T-cell (primary cell): ENCODE data around the gene BTRC. TPM values are rescaled to one million over a fixed set of nuclear protein-coding genes. Genes with fewer than 3 reads are reported as not detected.

Experiments
- ATAC-seq, 4 experiments: fragments of 200-7000 bp in 3 of 4; fragments of 150-1000 bp in 1 of 4; cut with Tn5 transposase; replicated peaks in 1 of 4; 1 replicate in 3 of 4; 2 replicates in 1 of 4; pipeline ENCODE4 v1.10.0; 2021; ENCODE audit warnings: moderate library complexity in 3 of 4, mild to moderate bottlenecking in 2 of 4, moderate number of reproducible peaks in 1 of 4
- CTCF ChIA-PET, 2 donors: fragments of 300-600 bp; sonication (Branson Sonifier 250); formaldehyde crosslinking; loops; one replicate each; lab custom pipeline; 2022; ENCODE audit warnings: antibody characterized with exemption in 2 of 2; lab: Charles Lee
- POLR2A ChIA-PET, 2 donors: fragments of 300-600 bp; sonication (Branson Sonifier 250); formaldehyde crosslinking; loops; one replicate each; lab custom pipeline; 2022; ENCODE audit warnings: antibody characterized with exemption in 2 of 2; lab: Charles Lee
- DNase-seq, 35 experiments: peaks; one replicate each; pipeline versions ENCODE4 v3.0.0 to v3.0.0-alpha.2; 2013 to 2023
- H3K27ac ChIP-seq: one replicate; pipeline ENCODE4 v1.5.1; 2013; ENCODE audit warnings: low read length
- H3K27me3 ChIP-seq, 2 experiments: replicated peaks in 1 of 2; 1 replicate in 1 of 2; 2 replicates in 1 of 2; pipeline versions ENCODE4 v1.6.1 to v1.7.0; 2013; ENCODE audit warnings: low read length in 1 of 2, mixed read lengths in 1 of 2; ENCODE audit not compliant: control insufficient read depth in 2 of 2, insufficient read depth in 2 of 2; ENCODE audit errors: extremely low read depth in 1 of 2
- H3K36me3 ChIP-seq, 2 donors: 1 replicate in 1 of 2; 2 replicates in 1 of 2; pipeline versions ENCODE4 v1.6.1 to v1.7.0; 2013; ENCODE audit warnings: low read length in 1 of 2; ENCODE audit not compliant: control insufficient read depth in 2 of 2, insufficient read depth in 1 of 2; ENCODE audit errors: extremely low read depth in 1 of 2
- H3K4me1 ChIP-seq, 2 experiments: 1 replicate in 1 of 2; 2 replicates in 1 of 2; pipeline versions ENCODE4 v1.6.1 to v1.7.0; 2013; ENCODE audit warnings: low read length in 2 of 2, mixed read lengths in 1 of 2; ENCODE audit not compliant: insufficient read depth in 2 of 2, control insufficient read depth in 1 of 2; ENCODE audit errors: extremely low read depth in 1 of 2
- H3K4me3 ChIP-seq, 2 donors: 1 replicate in 1 of 2; 2 replicates in 1 of 2; pipeline versions ENCODE4 v1.5.1 to v1.7.0; 2013; ENCODE audit warnings: mild to moderate bottlenecking in 2 of 2, low read length in 1 of 2, moderate library complexity in 1 of 2; ENCODE audit not compliant: control insufficient read depth in 1 of 2; ENCODE audit errors: extremely low read depth in 1 of 2
- H3K9me3 ChIP-seq: 2 replicates; pipeline ENCODE4 v1.7.0; 2013
- H3K27ac Mint-ChIP-seq, 2 donors: one replicate each; pipeline ENCODE4 v1.8.0; 2020 to 2021; ENCODE audit warnings: mild to moderate bottlenecking in 2 of 2, mixed read lengths in 2 of 2
- H3K27me3 Mint-ChIP-seq, 2 donors: one replicate each; pipeline ENCODE4 v1.8.0; 2021 to 2022; ENCODE audit warnings: mixed read lengths in 2 of 2
- H3K36me3 Mint-ChIP-seq: one replicate; pipeline ENCODE4 v1.8.0; 2021; ENCODE audit warnings: mixed read lengths
- H3K4me1 Mint-ChIP-seq, 3 donors: one replicate each; pipeline ENCODE4 v1.8.0; 2020 to 2022; ENCODE audit warnings: mixed read lengths in 3 of 3, mild to moderate bottlenecking in 1 of 3
- H3K4me3 Mint-ChIP-seq, 3 donors: one replicate each; pipeline ENCODE4 v1.8.0; 2020 to 2022; ENCODE audit warnings: mild to moderate bottlenecking in 3 of 3, mixed read lengths in 3 of 3, moderate library complexity in 3 of 3
- H3K9me3 Mint-ChIP-seq, 3 donors: one replicate each; pipeline ENCODE4 v1.8.0; 2020 to 2022; ENCODE audit warnings: mixed read lengths in 3 of 3
- WGBS: methylation state at CpG from one replicate; pipeline ENCODE4 v1.1.5; 2013; ENCODE audit warnings: missing lambda C conversion rate; ENCODE audit not compliant: insufficient coverage; 5-methylcytosine and 5-hydroxymethylcytosine counted together
- total RNA-seq, 35 experiments: library from RNA in 6 of 35; stranded (reverse) in 6 of 35; fragments of 120-200 nt in 1 of 35; gene quantifications; one replicate each; pipeline versions ENCODE4 v1.2.1 to v1.2.4 and lab custom pipeline; 2013 to 2026

BTRC gene
- total RNA-seq, 5 donors from 2014 or later (not counting 1 experiment from before 2014, with no cell fraction given) = 15.7 to 23.2 (median 17.3) TPM

DNA sequence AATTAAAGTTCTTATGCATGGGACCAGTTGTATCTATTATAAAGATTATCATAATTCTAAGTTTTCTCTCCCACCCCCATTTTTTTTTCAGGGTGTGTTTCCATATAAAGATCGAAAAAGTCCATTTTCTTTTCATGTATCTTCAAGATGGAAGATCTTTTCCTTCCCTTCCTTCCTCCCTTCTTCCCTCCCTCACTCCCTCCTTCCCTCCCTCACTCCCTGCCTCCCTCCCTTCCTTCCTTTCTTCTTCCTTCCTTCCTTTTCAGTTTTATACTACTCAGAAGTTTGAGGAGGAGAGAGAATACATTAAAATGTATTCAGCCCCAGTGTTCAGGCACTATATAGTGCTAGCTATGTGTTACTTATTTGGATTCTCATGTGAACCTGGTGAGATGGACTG, 136.1 kb downstream of the BTRC start:
- Histone ChIP-seq H3K4me1 (peaks cover 0 to 3% of the 10 kb centered on the region in 2 experiments), H3K4me3 (no peak overlapping the region), H3K27ac (no peak overlapping the region), H3K9me3 (no peaks in the 10 kb centered on the region), H3K27me3 (no peaks in the 10 kb centered on the region), H3K36me3 (no peaks in the 10 kb centered on the region)
- peaks cover 17% of the 10 kb centered on the region for H3K36me3 Mint-ChIP-seq
- no CpG with 5 or more reads among the region's 1 CpG for WGBS
- ATAC-seq = no peak
- CTCF ChIA-PET = interaction anchor here in 1 of 2 donors (1.4 kb wide), 1 partner anchor 23 kb away, joined by 4 read pairs; no protein-coding TSS in a partner anchor
- POLR2A ChIA-PET = no interaction called here
- H3K9me3 Mint-ChIP-seq = no peaks in the 10 kb centered on the region
- H3K27me3 Mint-ChIP-seq = no peaks in the 10 kb centered on the region
- DNase-seq = no peak
- H3K4me3 Mint-ChIP-seq = no peak overlapping the region
- peaks cover 11 to 30% (median 11%) of the 10 kb centered on the region in 3 donors for H3K4me1 Mint-ChIP-seq
- no peak overlapping the region for H3K27ac Mint-ChIP-seq

DNA sequence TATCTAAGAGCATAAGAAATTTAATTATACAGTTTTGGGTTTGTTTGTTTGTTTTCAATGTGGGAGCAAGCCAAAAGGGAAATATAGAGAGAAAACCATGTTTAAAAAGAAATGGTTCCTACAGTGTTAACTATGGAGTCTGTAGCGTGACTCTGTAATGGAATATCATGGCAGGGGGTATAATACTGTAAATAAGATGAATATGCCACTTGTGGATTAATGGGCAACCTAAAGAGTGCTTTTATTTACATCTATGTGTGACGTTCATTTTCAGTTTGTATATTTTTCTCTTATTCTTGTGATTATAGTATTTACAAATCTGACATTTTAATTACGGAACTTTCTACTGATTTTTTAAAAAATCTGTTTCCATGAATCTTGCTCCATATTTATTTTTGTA, 138.2 kb downstream of the BTRC start:
- H3K9me3 ChIP-seq = no peaks in the 10 kb centered on the region
- H3K27me3 ChIP-seq = no peaks in the 10 kb centered on the region
- ChIA-PET CTCF (no interaction called here), POLR2A (no interaction called here)
- no peaks in the 10 kb centered on the region for H3K9me3 Mint-ChIP-seq
- no peaks in the 10 kb centered on the region for H3K27me3 Mint-ChIP-seq
- H3K4me3 Mint-ChIP-seq = no peak overlapping the region
- peaks cover 6 to 19% (median 9%) of the 10 kb centered on the region in 3 donors for H3K4me1 Mint-ChIP-seq
- H3K36me3 ChIP-seq = no peaks in the 10 kb centered on the region
- no peak overlapping the region for H3K27ac ChIP-seq
- no peak overlapping the region for H3K27ac Mint-ChIP-seq
- peaks cover 0 to 1% of the 10 kb centered on the region in 2 experiments for H3K4me1 ChIP-seq
- ATAC-seq (no peak), DNase-seq (no peak)
- H3K36me3 Mint-ChIP-seq = peaks cover 9% of the 10 kb centered on the region
- H3K4me3 ChIP-seq = no peak overlapping the region
- WGBS = 100% methylated on average over 1 of the region's 3 CpGs

DNA sequence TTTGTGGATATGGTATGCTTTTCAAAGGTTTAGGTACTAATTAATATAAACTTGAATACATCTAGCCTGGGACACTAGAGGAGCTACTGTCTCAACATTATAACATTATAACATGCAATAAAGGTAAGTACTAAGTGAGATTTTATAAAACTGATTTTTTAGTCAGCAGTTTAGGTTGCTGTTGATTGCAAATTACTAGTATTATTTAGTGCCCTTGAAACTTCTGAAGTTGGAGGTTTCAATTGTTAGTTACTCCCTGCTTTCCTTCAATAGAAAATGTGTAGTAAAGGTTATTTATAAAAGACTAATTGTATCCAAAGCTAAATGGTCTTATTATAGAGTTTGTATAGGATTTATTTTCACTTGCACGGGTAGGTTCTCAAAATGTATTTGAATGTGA, 138.8 kb downstream of the BTRC start:
- ATAC-seq (no peak), DNase-seq (no peak)
- Mint-ChIP-seq H3K36me3 (peaks cover 9% of the 10 kb centered on the region), H3K27ac (no peak overlapping the region), H3K4me1 (peaks cover 2 to 19% (median 9%) of the 10 kb centered on the region in 3 donors), H3K27me3 (no peaks in the 10 kb centered on the region), H3K9me3 (no peaks in the 10 kb centered on the region), H3K4me3 (no peak overlapping the region)
- Histone ChIP-seq H3K27me3 (no peaks in the 10 kb centered on the region), H3K36me3 (no peaks in the 10 kb centered on the region), H3K4me1 (no peaks in the 10 kb centered on the region), H3K27ac (no peak overlapping the region), H3K4me3 (no peak overlapping the region), H3K9me3 (no peaks in the 10 kb centered on the region)
- ChIA-PET POLR2A (no interaction called here), CTCF (no interaction called here)
- no CpG with 5 or more reads among the region's 1 CpG for WGBS

DNA sequence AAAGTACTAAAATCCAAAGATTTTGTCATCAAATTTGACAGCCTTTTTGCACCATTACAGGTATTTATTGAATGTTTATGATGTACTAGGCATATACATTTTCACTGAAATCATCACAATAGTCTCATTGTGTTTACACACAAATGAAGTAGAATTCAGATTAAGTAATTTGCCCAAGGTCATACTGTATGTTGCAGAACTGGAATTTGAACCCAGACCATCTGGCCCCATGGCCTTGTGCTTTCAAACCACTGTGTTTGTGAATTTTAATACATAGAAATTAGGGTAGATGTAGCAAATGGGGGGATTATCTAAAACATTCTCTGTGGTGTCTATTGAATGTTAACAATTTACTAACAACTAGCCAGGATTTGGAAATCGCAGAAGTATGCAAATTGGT, 139.3 kb downstream of the BTRC start:
- Mint-ChIP-seq H3K4me3 (no peak overlapping the region), H3K36me3 (peaks cover 9% of the 10 kb centered on the region), H3K27ac (no peak overlapping the region), H3K27me3 (no peaks in the 10 kb centered on the region), H3K4me1 (peaks cover under 1 to 19% (median 7%) of the 10 kb centered on the region in 3 donors), H3K9me3 (no peaks in the 10 kb centered on the region)
- POLR2A ChIA-PET = no interaction called here
- no peak overlapping the region for H3K27ac ChIP-seq
- no peaks in the 10 kb centered on the region for H3K4me1 ChIP-seq
- DNase-seq = no peak
- no peaks in the 10 kb centered on the region for H3K36me3 ChIP-seq
- no peaks in the 10 kb centered on the region for H3K27me3 ChIP-seq
- no peaks in the 10 kb centered on the region for H3K9me3 ChIP-seq
- ATAC-seq = no peak
- no CpG with 5 or more reads among the region's 1 CpG for WGBS
- CTCF ChIA-PET = no interaction called here
- H3K4me3 ChIP-seq = no peak overlapping the region

DNA sequence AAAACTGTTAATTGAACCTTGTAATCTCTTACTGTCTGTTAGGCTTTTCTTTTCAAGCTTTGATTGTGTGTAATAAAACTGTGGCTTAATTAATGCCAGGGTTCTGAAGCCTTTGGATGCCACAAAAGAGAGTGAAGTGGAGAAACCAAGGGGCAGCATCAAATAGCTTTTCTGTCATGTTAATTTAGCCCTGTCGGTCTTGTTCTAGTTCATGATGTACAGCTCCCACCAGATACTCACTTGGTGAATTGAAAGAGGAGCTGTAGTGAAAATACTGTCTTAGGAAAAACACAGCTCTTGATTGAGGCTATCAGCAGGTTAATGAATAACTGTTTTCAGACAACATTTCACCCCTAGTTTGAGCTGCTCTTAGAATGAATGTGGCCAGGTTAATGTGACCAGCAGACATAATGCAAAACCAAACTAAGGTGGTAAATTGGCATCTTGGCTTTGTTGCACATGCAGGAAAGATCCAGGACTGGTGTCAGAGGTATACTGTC, 139.9 kb downstream of the BTRC start:
- DNase-seq = no peak
- H3K27me3 ChIP-seq = no peaks in the 10 kb centered on the region
- Mint-ChIP-seq H3K4me3 (no peak overlapping the region), H3K27me3 (no peaks in the 10 kb centered on the region), H3K9me3 (no peaks in the 10 kb centered on the region), H3K27ac (no peak overlapping the region), H3K4me1 (peaks cover 0 to 19% (median 7%) of the 10 kb centered on the region in 3 donors), H3K36me3 (peaks cover 9% of the 10 kb centered on the region)
- H3K27ac ChIP-seq = no peak overlapping the region
- no peak overlapping the region for H3K4me3 ChIP-seq
- POLR2A ChIA-PET = interaction anchor here in 1 of 2 donors (0.5 kb wide), 1 partner anchor 1045 kb away, joined by 8 read pairs; no protein-coding TSS in a partner anchor
- no peaks in the 10 kb centered on the region for H3K9me3 ChIP-seq
- H3K4me1 ChIP-seq = no peaks in the 10 kb centered on the region
- ATAC-seq = no peak
- CTCF ChIA-PET = no interaction called here
- no peaks in the 10 kb centered on the region for H3K36me3 ChIP-seq
- no CpG with 5 or more reads among the region's 1 CpG for WGBS

DNA sequence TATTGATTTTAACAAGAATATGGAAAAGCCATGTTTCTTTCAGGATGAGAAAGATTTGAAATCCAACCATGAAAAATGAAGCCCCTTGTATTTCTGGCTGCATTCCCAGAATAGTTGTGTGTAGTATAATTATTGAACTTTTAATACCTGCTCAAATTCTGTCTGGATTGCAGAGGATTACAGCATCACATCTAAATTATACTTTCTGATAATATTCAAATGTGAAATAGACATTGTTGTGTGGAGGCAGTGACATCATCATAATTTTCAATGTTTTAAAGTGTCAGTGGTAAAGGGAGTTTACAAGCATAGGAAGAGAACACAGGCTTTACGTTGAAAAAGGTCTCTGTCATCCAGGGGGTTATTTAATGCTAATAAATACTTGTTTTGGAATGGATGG, 140.7 kb downstream of the BTRC start:
- ATAC-seq = no peak
- no CpG with 5 or more reads among the region's 1 CpG for WGBS
- H3K27ac Mint-ChIP-seq = no peak overlapping the region
- H3K36me3 Mint-ChIP-seq = peaks cover 12% of the 10 kb centered on the region
- H3K27me3 Mint-ChIP-seq = no peaks in the 10 kb centered on the region
- H3K4me1 ChIP-seq = no peaks in the 10 kb centered on the region
- no peak overlapping the region for H3K4me3 ChIP-seq
- H3K27me3 ChIP-seq = no peaks in the 10 kb centered on the region
- CTCF ChIA-PET = no interaction called here
- H3K4me1 Mint-ChIP-seq = peaks cover 0 to 13% (median 7%) of the 10 kb centered on the region in 3 donors
- POLR2A ChIA-PET = no interaction called here
- H3K4me3 Mint-ChIP-seq = no peak overlapping the region
- DNase-seq = no peak
- no peaks in the 10 kb centered on the region for H3K36me3 ChIP-seq
- H3K9me3 Mint-ChIP-seq = no peaks in the 10 kb centered on the region
- H3K9me3 ChIP-seq = no peaks in the 10 kb centered on the region
- no peak overlapping the region for H3K27ac ChIP-seq
